OCI-LY1 (cell line): ENCODE data around the gene NBPF9.
"Not testable (repeated sequence)": the region's sequence is repeated elsewhere in the genome, so short reads cannot be mapped to it uniquely, and the experiment has no call there.

ENCODE experiments used
- H2AFZ ChIP-seq: fragments of 200-600 bp; sonication (generic), shearing (Covaris generic); 2 replicates; pipeline ENCODE4 v1.6.0; 2014; ENCODE audit warnings: antibody characterized with exemption, mild to moderate bottlenecking, low read length
- H3F3A ChIP-seq: fragments of 200-600 bp; sonication (generic), shearing (Covaris generic); 2 replicates; pipeline ENCODE4 v1.6.0; 2014; ENCODE audit warnings: mild to moderate bottlenecking, antibody characterized with exemption, low read length, moderate library complexity; ENCODE audit not compliant: insufficient read depth
- H3K27ac ChIP-seq: fragments of 200-600 bp; sonication (generic); 2 replicates; pipeline ENCODE4 v1.5.1; 2014; ENCODE audit warnings: low read length, mixed run types, mild to moderate bottlenecking, low read depth; ENCODE audit not compliant: poor library complexity, severe bottlenecking
- H3K27me3 ChIP-seq: fragments of 200-600 bp; sonication (generic); 2 replicates; pipeline ENCODE4 v1.6.0; 2014; ENCODE audit warnings: antibody characterized with exemption, mild to moderate bottlenecking, low read length, moderate library complexity; ENCODE audit not compliant: insufficient read depth
- H3K36me3 ChIP-seq: fragments of 200-600 bp; sonication (generic); 2 replicates; pipeline ENCODE4 v1.6.1; 2014; ENCODE audit warnings: mild to moderate bottlenecking, antibody characterized with exemption, low read length, moderate library complexity, mixed read lengths; ENCODE audit not compliant: insufficient read depth
- H3K4me1 ChIP-seq: fragments of 200-600 bp; sonication (generic); 2 replicates; pipeline ENCODE4 v1.5.1; 2014; ENCODE audit warnings: mild to moderate bottlenecking, low read length, moderate library complexity; ENCODE audit not compliant: insufficient read depth, severe bottlenecking
- H3K4me2 ChIP-seq: fragments of 200-600 bp; sonication (generic), shearing (Covaris generic); 2 replicates; pipeline ENCODE4 v1.6.1; 2014; ENCODE audit warnings: low read length
- H3K4me3 ChIP-seq: fragments of 200-600 bp; sonication (generic); 2 replicates; pipeline ENCODE4 v1.5.1; 2014; ENCODE audit warnings: low read length, low read depth, mild to moderate bottlenecking, mixed read lengths; ENCODE audit not compliant: poor library complexity, severe bottlenecking
- H3K79me2 ChIP-seq: fragments of 200-600 bp; shearing (Covaris generic); 2 replicates; pipeline ENCODE4 v1.6.1; 2016; ENCODE audit warnings: mixed run types, low read length, mixed read lengths; ENCODE audit not compliant: insufficient read depth
- H3K9ac ChIP-seq: fragments of 200-600 bp; sonication (generic), shearing (Covaris generic); 2 replicates; pipeline ENCODE4 v1.6.1; 2014; ENCODE audit warnings: mild to moderate bottlenecking, low read length, mixed read lengths
- H3K9me2 ChIP-seq: fragments of 200-600 bp; sonication (generic), shearing (Covaris generic); 2 replicates; pipeline ENCODE4 v1.6.1; 2014; ENCODE audit warnings: low read depth, mild to moderate bottlenecking, low read length, mixed read lengths
- H3K9me3 ChIP-seq: fragments of 200-600 bp; shearing (Covaris generic); 2 replicates; pipeline ENCODE4 v1.6.1; 2014; ENCODE audit warnings: low read length, mixed read lengths
- H4K20me1 ChIP-seq: fragments of 200-600 bp; sonication (generic), shearing (Covaris generic); 2 replicates; pipeline ENCODE4 v1.6.0; 2016; ENCODE audit warnings: mild to moderate bottlenecking, low read length; ENCODE audit not compliant: insufficient read depth

Gene NBPF9

GRCh38 chr1:149064611-149065010, 38.7 kb downstream of the NBPF9 start:
- H3K4me2 ChIP-seq, H3K79me2 ChIP-seq, H3K9me3 ChIP-seq, H3K27ac ChIP-seq, H2AFZ ChIP-seq, H3F3A ChIP-seq, H3K4me3 ChIP-seq, H3K36me3 ChIP-seq, H4K20me1 ChIP-seq, H3K9me2 ChIP-seq, H3K9ac ChIP-seq, H3K4me1 ChIP-seq, H3K27me3 ChIP-seq: not testable (repeated sequence)

- H3K9me3 ChIP-seq, H3K36me3 ChIP-seq, H3K9ac ChIP-seq, H3K79me2 ChIP-seq, H3F3A ChIP-seq, H3K4me2 ChIP-seq, H3K4me1 ChIP-seq, H3K27ac ChIP-seq, H3K27me3 ChIP-seq, H3K9me2 ChIP-seq, H3K4me3 ChIP-seq, H4K20me1 ChIP-seq, H2AFZ ChIP-seq: not testable (repeated sequence)
Measured at GRCh38 chr1:149043056-149043455, 60.3 kb downstream of the NBPF9 start.

GRCh38 chr1:149033916-149034315, 69.4 kb downstream of the NBPF9 start:
- not testable (repeated sequence) for H3K36me3 ChIP-seq, H3K9me3 ChIP-seq, H3K9me2 ChIP-seq, H3K27ac ChIP-seq, H3K27me3 ChIP-seq, H3F3A ChIP-seq, H3K9ac ChIP-seq, H3K4me1 ChIP-seq, H4K20me1 ChIP-seq, H3K4me3 ChIP-seq, H3K79me2 ChIP-seq, H3K4me2 ChIP-seq, H2AFZ ChIP-seq

GRCh38 chr1:149024327-149024726, 79.0 kb downstream of the NBPF9 start:
- H3K79me2 ChIP-seq, H3K9ac ChIP-seq, H3K36me3 ChIP-seq, H3K9me3 ChIP-seq, H2AFZ ChIP-seq, H3K27ac ChIP-seq, H3K4me1 ChIP-seq, H3K27me3 ChIP-seq, H3K4me2 ChIP-seq, H3K9me2 ChIP-seq, H4K20me1 ChIP-seq, H3F3A ChIP-seq, H3K4me3 ChIP-seq: not testable (repeated sequence)

- H3K4me2 ChIP-seq, H3K79me2 ChIP-seq, H2AFZ ChIP-seq, H4K20me1 ChIP-seq, H3K36me3 ChIP-seq, H3K9me2 ChIP-seq, H3K4me3 ChIP-seq, H3K9me3 ChIP-seq, H3K27me3 ChIP-seq, H3K9ac ChIP-seq, H3K27ac ChIP-seq, H3K4me1 ChIP-seq, H3F3A ChIP-seq: not testable (repeated sequence)
Measured at GRCh38 chr1:149018577-149018976, 84.8 kb downstream of the NBPF9 start.

GRCh38 chr1:149016626-149017025, 86.7 kb downstream of the NBPF9 start:
- not testable (repeated sequence) for H3K4me3 ChIP-seq, H3K9ac ChIP-seq, H3K4me1 ChIP-seq, H2AFZ ChIP-seq, H4K20me1 ChIP-seq, H3F3A ChIP-seq, H3K9me2 ChIP-seq, H3K4me2 ChIP-seq, H3K36me3 ChIP-seq, H3K27ac ChIP-seq, H3K27me3 ChIP-seq, H3K79me2 ChIP-seq, H3K9me3 ChIP-seq

- not testable (repeated sequence) for H3K4me2 ChIP-seq, H4K20me1 ChIP-seq, H3K9ac ChIP-seq, H3K36me3 ChIP-seq, H3K79me2 ChIP-seq, H3K27ac ChIP-seq, H3F3A ChIP-seq, H2AFZ ChIP-seq, H3K4me1 ChIP-seq, H3K4me3 ChIP-seq, H3K9me3 ChIP-seq, H3K9me2 ChIP-seq, H3K27me3 ChIP-seq
Measured at GRCh38 chr1:149015522-149015921, 87.8 kb downstream of the NBPF9 start.

GRCh38 chr1:149013513-149013912, 89.8 kb downstream of the NBPF9 start:
- not testable (repeated sequence) for H3K36me3 ChIP-seq, H3F3A ChIP-seq, H2AFZ ChIP-seq, H3K4me3 ChIP-seq, H3K9ac ChIP-seq, H3K27me3 ChIP-seq, H3K9me3 ChIP-seq, H3K79me2 ChIP-seq, H3K27ac ChIP-seq, H3K4me1 ChIP-seq, H4K20me1 ChIP-seq, H3K4me2 ChIP-seq, H3K9me2 ChIP-seq
